HG02970 (cell line): ENCODE measurements around the gene ACTN4.

ENCODE experiments used
- ATAC-seq: cut with Tn5 transposase; IDR thresholded peaks from one replicate; pipeline ENCODE4 v1.9.1; 2021; ENCODE audit warnings: mild to moderate bottlenecking, moderate library complexity, moderate number of reproducible peaks; ENCODE audit not compliant: unreplicated experiment, low FRiP score

Gene ACTN4

GRCh38 chr19:38693380-38694223, 46.2 kb downstream of the ACTN4 start:
- ATAC-seq: no peak

DNA sequence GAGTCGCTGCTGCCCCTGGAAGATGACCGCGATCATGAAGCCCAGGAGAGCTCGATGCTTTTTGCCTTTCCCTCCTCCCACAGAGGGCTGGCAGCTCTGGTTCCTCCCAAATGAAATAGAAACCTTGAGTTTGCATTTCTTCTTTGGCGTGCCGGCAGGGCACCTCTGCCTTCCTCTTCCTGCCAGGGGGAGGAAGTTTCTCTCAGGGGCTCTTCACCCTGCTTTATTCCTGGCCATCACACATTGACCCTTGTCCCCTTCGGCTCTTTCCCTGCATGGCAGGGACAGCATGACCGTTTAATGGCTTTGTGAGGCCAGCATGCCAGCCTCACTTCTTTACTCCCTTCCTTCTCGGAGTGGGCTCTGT, 47.9 kb downstream of the ACTN4 start:
- no peak for ATAC-seq

DNA sequence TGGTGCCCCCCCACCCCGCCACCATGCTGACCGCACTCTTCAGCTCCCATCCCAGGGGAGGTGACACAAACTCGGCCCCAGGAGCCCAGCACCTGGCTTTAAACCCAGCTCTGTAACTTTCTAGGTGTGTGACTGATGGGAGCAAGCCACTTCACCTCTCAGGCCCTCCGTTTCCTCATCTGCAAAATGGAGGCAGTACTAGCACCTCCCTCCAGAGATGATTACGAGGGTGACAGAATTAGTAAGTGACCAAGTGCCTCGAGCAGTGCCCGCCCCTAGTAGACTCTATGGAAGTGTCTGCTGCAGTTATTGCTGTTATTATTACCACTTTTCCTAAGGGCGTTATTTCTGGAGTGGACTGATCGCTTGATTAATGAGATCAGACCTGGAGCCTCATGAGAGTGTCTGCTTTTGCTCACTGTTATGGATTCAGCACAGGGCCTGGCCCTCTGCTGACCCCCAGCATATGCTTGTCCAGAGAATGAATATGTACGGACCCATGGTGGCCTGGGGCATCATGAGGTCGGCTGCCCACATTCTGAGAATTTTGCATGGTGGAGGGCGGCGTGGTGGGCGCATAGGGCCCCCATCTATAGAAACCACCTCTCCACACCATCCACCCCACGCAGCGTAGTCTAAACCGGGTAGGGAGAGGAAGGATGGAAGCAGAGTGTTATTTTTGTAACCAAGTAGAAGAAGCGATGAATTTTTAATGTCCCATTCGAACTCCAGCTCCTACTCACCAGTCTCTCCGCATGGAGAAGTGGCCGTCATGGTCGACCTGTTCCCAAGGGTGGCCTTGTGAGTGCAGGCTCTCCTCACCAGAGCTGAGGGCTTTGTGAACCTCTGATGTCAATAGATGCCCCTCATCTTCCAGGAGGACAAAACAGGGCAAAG, 48.6 kb downstream of the ACTN4 start:
- no peak for ATAC-seq

GRCh38 chr19:38696729-38697055, 49.2 kb downstream of the ACTN4 start:
- no peak for ATAC-seq

- ATAC-seq: no peak
Measured at GRCh38 chr19:38697197-38697596, 49.7 kb downstream of the ACTN4 start.

DNA sequence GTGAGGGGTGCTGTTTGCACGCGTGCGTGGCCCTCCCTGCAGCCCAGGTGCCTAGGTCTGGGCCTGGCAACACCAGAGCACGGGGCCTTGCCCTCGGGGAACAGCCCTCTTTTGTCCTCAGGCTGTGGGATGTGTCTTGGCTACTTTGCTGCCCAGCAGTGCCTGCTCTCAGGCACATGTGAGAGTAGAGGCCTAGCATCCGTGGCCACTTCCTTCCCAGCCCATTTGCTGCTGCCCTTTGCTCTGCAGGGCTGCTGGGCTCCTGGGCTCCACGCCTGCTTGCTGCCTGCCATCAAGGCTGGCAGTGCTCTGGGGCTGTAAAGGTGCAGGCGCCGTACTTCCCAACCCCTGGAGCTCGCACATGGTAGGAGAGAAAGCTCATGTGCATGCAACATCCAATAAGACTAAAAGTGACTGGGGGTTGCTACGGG, 50.2 kb downstream of the ACTN4 start:
- ATAC-seq: no peak

GRCh38 chr19:38698225-38699026, 51.0 kb downstream of the ACTN4 start:
- ATAC-seq: no peak

- no peak for ATAC-seq
Measured at GRCh38 chr19:38699027-38699346, 51.5 kb downstream of the ACTN4 start.

DNA sequence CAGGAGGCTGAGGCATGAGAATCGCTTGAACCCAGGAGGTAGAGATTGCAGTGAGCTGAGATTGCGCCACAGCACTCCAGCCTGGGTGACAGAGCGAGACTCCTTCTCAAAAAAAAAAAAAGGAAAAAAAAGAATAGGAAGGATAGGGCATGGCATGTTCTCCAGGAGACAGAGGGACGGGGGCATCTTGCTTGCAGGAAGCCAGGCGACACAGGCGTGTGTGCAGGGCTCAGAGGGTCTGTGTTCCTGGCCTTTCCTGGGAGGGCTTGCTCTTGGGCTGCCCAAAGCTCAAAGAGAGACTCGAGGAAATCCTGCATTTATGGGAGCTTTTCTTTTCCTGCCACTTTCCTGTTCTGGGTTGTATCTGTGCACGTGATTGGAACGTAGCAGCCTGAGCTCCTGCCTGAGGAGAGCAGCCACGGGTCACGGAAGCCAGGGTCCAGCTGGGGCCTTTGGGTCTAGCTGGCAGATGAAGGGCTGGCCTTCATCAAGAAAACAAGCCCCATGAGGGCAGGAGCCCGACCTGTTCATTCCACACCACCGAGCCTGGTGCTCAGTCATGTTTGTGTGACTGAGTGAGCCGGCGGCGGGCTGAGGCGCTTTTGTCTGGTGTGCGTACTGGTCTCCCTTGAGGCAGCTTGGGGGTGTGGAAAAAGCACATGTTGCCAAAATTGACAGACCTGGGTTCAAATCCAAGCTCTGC, 52.3 kb downstream of the ACTN4 start:
- no peak for ATAC-seq

- no peak for ATAC-seq
Measured at GRCh38 chr19:38700350-38700901, 53.0 kb downstream of the ACTN4 start.

DNA sequence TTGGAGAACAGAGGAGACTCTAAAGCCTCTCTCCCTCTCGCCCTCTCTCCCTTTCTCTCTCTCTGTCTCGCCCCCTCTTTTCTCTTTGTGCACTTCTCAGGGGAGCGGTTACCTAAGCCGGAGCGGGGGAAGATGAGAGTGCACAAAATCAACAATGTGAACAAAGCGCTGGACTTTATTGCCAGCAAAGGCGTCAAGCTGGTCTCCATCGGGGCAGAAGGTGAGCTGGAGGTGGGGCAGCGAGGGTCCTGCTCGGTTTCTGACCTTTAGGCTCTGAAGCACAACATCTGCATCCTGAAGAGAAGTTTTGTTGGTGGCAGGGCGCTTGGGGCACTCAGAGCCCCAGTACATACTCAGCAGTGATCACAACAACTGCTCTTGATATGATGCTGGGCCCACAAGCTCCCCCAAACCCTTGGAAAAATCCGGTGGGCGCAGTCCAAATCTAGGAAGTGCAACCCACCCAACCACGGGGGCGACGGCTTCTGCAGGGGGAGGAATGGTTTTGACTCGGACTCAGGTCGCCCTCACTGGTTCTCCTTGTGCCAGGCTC, 53.5 kb downstream of the ACTN4 start:
- no peak for ATAC-seq

GRCh38 chr19:38701455-38702063, 54.1 kb downstream of the ACTN4 start:
- ATAC-seq: no peak

GRCh38 chr19:38702278-38702677, 54.8 kb downstream of the ACTN4 start:
- ATAC-seq: no peak

DNA sequence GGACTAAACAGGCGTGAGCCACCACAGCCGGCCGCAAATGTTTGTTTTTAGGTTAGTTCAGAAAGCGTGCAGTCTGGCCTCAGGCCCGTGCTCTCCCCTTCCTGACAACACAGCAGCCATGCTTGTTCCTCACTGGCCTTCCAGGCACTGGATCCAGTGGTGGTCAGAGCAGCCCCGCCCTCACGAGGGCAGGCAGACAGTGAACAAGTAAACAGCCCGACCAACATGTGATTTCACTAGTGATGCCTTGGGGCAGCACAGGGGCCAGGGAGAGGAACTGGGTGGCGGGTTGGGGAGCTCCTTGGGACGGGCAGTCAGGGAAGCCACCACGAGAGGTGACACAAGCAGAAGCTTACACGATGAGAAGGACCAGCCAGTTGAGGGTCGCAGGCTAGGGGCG, 56.1 kb downstream of the ACTN4 start:
- ATAC-seq: no peak

- no peak for ATAC-seq
Measured at GRCh38 chr19:38704488-38705026, 57.1 kb downstream of the ACTN4 start.

- ATAC-seq: no peak
Measured at GRCh38 chr19:38705197-38706019, 58.0 kb downstream of the ACTN4 start.

GRCh38 chr19:38706792-38707511, 59.5 kb downstream of the ACTN4 start:
- no peak for ATAC-seq
